AG20443 (cell line): ENCODE data around the gene KIFAP3.
A peak's percentile ranks its signal among the peaks of the same experiment; 100 is the strongest.
"Not testable (repeated sequence)": the region's sequence is repeated elsewhere in the genome, so short reads cannot be mapped to it uniquely, and the experiment has no call there.

ENCODE experiments used
- DNase-seq: peaks from one replicate; pipeline ENCODE4 v3.0.0; 2012; ENCODE audit warnings: low spot score, mixed read lengths

The KIFAP3 gene

GRCh38 chr1:170074250-170075157 lies at the start of gene KIFAP3:
Gene KIFAP3, minus strand, starts transcription at chr1:170074695. Its CDS starts 228 bp downstream, at chr1:170074467.
- DNase-seq: peak; percentile 100

- no peak for DNase-seq
Observed at GRCh38 chr1:170122366-170122765, 47.9 kb upstream of the KIFAP3 start.

DNA sequence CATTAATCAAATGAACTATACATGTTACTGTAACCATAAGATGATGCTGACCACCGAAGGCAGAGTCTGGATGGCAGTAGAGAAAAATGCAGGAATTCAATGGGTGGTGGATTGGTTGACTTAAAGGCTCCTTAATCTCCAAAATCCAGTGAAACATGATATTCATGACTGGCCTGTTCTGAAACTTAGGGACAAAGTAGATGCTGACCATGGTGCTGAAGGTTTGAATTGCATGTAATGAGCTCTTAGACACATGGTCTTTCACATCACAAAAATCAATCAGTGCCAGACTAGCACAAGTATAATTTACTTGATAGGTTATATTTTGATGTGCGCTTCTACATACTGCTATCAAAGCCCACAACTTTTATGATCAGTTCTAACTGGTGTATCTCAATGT lies 40.4 kb upstream of the KIFAP3 start:
- peak; percentile 47 for DNase-seq

- not testable (repeated sequence) for DNase-seq
Observed at GRCh38 chr1:170113140-170113539, 38.6 kb upstream of the KIFAP3 start.

DNA sequence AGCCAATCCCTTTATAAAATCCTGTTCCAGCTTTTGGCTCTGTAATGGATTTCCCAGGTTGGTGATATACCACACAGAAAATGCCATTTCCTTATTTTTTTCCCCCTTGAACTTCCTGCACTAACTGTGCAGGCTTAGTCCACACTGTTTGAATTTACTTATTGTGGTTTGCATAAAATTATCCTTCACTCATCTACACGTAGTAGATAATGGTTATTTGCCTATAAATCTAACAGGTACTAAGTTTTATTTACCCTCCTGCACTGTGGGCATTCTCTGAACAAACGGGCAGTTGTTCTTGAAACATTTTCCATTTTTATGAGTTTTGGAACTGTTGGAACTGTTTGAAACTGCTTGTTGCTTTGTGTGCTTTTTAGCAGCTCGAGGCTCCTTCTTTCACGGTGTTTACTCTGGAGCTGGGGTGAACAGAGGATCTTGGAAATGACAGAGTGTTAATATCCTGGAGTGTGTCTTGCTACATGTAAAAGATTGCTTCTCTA lies 23.0 kb upstream of the KIFAP3 start:
- no peak for DNase-seq

DNA sequence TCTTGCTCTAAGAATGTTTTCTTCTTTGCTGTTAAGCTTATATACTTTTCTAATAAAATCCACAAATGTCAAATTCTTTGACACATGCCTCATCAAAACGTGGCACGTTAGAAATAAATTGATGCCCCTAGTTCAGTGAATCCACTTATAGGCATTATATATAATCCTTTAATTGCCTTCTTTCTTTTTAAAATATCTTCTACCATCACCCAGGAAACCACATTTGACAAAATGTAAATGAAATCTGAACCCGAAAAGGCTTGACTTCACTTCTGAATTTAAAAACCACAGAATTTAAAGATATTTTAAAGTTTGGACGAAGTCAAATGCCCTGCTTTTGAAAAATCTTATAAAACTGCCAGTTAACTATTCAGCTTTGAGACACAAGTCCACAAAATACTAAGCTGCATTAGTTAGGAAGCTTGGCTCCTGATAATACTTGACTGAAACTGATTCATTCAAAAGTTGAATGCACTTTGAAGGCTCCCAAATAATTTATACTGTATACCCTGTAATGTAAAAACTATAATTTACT lies 22.4 kb upstream of the KIFAP3 start:
- no peak for DNase-seq

GRCh38 chr1:170095976-170096748 lies 21.7 kb upstream of the KIFAP3 start:
- DNase-seq: no peak

GRCh38 chr1:170094697-170095616 lies 20.5 kb upstream of the KIFAP3 start:
- not testable (repeated sequence) for DNase-seq

GRCh38 chr1:170086399-170087032 lies 12.0 kb upstream of the KIFAP3 start:
- DNase-seq: no peak

DNA sequence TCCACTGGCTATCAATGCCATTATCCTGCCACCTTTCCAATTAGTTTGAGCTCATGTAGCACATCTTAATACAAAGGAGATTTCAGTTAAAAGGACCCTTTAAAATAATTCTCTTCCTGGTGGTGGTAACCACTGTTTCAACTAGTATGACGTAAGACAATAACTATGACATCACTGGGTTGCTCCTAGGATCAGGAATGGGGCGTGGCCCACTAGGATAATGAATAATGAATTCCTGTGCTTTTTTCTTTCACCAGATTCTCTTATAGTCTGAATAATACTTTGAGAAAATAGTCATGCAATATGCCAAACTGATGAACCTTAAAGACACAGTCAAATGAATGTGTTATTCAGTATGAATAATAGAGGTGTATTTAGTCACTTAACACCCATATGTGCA lies 10.6 kb upstream of the KIFAP3 start:
- no peak for DNase-seq

DNA sequence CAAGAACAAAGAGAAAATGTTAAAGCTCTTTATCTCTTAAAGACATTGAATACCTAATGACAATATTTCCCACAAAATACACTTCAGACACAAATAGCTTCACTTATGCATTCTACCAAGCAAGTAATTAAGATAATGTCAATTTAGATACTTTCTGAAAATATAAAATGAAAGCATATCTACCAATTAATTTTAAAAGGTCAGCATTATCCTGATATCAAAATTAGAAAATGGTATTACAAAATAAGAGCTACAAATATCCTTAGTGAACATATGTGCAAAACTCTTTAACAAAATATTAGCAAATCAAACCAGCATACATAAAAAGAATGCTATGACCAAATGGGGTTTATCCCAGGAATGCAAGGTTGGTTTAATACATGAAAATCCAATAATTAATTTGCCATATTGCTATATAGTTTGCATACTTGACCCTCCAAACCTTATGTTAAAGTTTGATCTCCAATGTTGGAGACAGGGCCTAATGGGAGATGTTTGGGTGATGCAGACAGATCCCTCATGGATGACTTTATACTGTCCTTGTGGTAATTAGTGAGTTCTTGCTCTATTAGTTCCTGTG lies 4.2 kb upstream of the KIFAP3 start:
- no peak for DNase-seq

- no peak for DNase-seq
Observed at GRCh38 chr1:170077926-170078325, 3.4 kb upstream of the KIFAP3 start.

- not testable (repeated sequence) for DNase-seq
Observed at GRCh38 chr1:170076952-170077351, 2.5 kb upstream of the KIFAP3 start.

- DNase-seq: no peak
Observed at GRCh38 chr1:170076199-170076598, 1.7 kb upstream of the KIFAP3 start.

DNA sequence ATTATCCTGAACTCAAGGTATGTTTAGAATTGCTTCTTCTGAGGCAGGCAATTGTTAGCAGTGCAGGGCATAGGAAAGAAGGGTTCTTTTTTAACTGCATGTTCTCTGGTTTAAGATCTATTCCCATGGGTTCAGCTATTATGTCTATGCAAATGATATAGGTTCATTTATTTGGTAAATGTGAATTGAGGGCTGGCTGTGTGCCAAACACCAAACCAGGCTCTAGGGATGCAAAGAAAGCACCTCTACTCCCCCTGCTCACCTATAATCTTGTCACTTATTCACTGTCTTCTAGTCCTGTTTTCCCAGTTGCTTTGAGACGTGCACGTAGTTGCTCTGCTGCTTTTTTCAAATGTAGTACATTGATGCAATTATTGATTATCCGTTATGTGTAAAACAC lies 691 bp upstream of the KIFAP3 start:
- DNase-seq: no peak

DNA sequence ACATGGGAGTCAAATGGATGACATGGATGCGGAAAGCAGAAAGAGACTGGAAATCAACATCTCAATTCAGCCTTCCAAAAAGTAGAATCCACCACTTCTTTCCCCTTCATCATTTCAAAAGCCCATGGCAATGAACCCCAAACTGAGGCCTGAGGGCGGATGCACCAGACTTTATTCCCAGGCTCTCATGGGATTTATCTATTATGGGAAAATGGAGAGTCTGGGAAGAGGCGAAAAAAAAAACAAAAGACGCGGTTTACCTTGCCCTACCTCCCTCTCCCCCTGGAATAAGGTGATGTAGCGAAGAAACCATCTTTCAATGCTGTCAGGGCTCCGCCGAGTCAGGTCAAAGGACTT lies 624 bp downstream of the KIFAP3 start:
- DNase-seq: no peak

GRCh38 chr1:170071378-170071777 lies 3.1 kb downstream of the KIFAP3 start:
- no peak for DNase-seq

DNA sequence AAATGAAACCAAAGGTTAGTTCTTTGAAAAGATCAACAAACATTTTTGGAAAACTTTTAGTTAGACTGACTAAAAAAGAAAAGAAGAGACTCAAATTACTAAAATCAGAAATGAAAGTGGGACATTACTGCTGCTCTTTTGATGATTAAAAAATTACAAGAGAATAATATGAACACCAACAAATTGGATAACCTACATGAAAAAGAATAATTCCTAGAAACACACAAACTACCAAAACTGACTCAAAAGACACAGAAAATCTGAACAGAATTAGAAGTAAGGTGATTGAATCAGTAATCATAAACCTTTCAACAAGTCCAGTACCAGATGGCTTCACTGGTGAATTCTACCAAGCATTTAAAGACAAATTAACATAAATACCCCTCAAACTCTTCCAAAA lies 5.6 kb downstream of the KIFAP3 start:
- DNase-seq: no peak

DNA sequence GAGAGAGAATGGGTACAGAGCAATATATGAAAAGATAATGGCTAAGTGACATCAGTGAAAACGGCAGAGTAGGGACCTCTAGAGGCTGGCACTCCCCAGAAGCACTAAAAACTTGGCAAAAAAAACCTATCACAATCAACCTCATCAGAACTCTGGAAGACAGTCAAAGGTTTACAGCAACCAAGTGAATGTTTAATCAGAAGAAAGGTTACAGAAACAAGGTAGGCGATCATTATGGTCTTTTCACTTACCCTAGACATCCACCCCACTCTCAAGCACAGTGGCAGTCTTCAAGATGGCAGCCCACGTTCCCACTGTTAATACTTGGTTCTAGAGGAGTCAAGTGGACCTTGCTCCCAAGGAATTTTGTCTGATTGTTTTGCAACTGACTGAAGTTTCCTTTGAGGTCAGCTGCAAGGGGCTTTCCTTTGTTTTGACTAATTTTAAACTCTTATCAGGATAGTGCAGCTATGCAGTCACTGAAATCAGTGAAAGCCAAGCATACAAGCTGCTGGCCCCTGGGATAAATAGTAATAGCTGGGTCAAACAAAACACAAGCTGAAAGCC lies 7.2 kb downstream of the KIFAP3 start:
- DNase-seq: no peak

DNA sequence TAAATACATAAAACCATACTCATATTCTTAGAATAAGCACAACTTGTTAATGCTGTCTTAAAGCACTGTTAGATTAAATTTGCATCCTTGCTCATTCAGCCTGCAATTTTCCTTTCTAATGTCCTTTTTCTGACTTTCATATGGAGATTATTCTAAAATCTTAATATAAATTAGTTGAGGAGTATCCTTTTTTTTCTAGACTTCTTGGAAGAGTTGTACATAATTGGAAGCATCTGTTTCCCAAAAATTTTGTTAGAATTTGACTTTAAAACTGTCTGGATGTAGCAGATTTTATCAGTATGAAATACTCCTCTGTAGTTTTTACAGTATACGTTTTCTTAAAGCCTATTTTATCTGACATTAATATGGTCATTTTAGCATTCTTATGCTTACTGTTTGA lies 9.7 kb downstream of the KIFAP3 start:
- no peak for DNase-seq
